Smooth muscle cell (in vitro differentiated cells): Measurements from ENCODE around the gene PXDN. TPM values are rescaled to one million over a fixed set of nuclear protein-coding genes. Genes with fewer than 3 reads are reported as not detected.
"Not testable (repeated sequence)": the region's sequence is repeated elsewhere in the genome, so short reads cannot be mapped to it uniquely, and the experiment has no call there.

Experiments used
- DNase-seq: peaks from one replicate; lab custom pipeline; 2025; ENCODE audit not compliant: unreplicated experiment; lab: John Stamatoyannopoulos, UW
- H2AFZ ChIP-seq: fragments of 200-600 bp; sonication (generic); 2 replicates; pipeline ENCODE4 v1.6.0; 2016; ENCODE audit warnings: antibody characterized with exemption, low read depth, mild to moderate bottlenecking
- H3F3A ChIP-seq: fragments of 200-600 bp; sonication (generic); 2 replicates; pipeline ENCODE4 v1.6.0; 2017; ENCODE audit warnings: antibody characterized with exemption, low read depth
- H3K27ac ChIP-seq: fragments of 200-600 bp; sonication (generic); 2 replicates; pipeline ENCODE4 v1.5.1; 2016; ENCODE audit warnings: low read depth, mild to moderate bottlenecking
- H3K27me3 ChIP-seq: fragments of 200-600 bp; sonication (generic); 2 replicates; pipeline ENCODE4 v1.6.1; 2016; ENCODE audit warnings: low read depth, mild to moderate bottlenecking
- H3K36me3 ChIP-seq: fragments of 200-600 bp; sonication (generic); 2 replicates; pipeline ENCODE4 v1.5.1; 2016; ENCODE audit warnings: low read depth
- H3K4me1 ChIP-seq: fragments of 200-600 bp; sonication (generic); 2 replicates; pipeline ENCODE4 v1.5.1; 2016; ENCODE audit warnings: low read depth
- H3K4me2 ChIP-seq: fragments of 200-600 bp; sonication (generic); 2 replicates; pipeline ENCODE4 v1.6.0; 2016; ENCODE audit warnings: mild to moderate bottlenecking
- H3K4me3 ChIP-seq: fragments of 200-600 bp; sonication (generic); 2 replicates; pipeline ENCODE4 v1.5.1; 2016; ENCODE audit warnings: mild to moderate bottlenecking
- H3K79me2 ChIP-seq: fragments of 200-600 bp; sonication (generic); 2 replicates; pipeline ENCODE4 v1.6.0; 2016; ENCODE audit warnings: low read depth, mild to moderate bottlenecking
- H3K9ac ChIP-seq: fragments of 200-600 bp; sonication (generic); 2 replicates; pipeline ENCODE4 v1.6.0; 2016; ENCODE audit warnings: low read depth
- H3K9me3 ChIP-seq: fragments of 200-600 bp; sonication (generic); replicated peaks from 2 replicates; pipeline ENCODE4 v1.5.1; 2016; ENCODE audit warnings: low read depth
- H4K20me1 ChIP-seq: fragments of 200-600 bp; sonication (generic); 2 replicates; pipeline ENCODE4 v1.6.0; 2016; ENCODE audit warnings: low read depth
- WGBS: methylation state at CpG from one replicate; pipeline ENCODE4 v1.1.7; 2016; ENCODE audit warnings: low lambda C conversion rate; 5-methylcytosine and 5-hydroxymethylcytosine counted together
- polyA plus RNA-seq: library from polyadenylated mRNA; unstranded; fragments of >200 nt; fragmentation: Nextera tagmentation; extraction: Ambion mirVana; gene quantifications from 2 replicates; pipeline ENCODE4 v1.2.1, GENCODE V29; 2016
- total RNA-seq: library from RNA; depleted of rRNA; stranded (reverse); fragments of >200 nt; gene quantifications from 2 replicates; pipeline ENCODE4 v1.2.3, GENCODE V29; 2014
- TF ChIP-seq, protein P1 (sequence below): fragments of 200-600 bp; sonication (generic); IDR thresholded peaks from 2 replicates; pipeline ENCODE4 v1.5.1; 2017; ENCODE audit warnings: borderline replicate concordance, mild to moderate bottlenecking, antibody characterized with exemption; ENCODE audit not compliant: insufficient read depth, poor library complexity, severe bottlenecking

Gene PXDN
- total and polyA plus RNA-seq, 2 experiments from 2014 or later, result 328 to 333 TPM

DNA sequence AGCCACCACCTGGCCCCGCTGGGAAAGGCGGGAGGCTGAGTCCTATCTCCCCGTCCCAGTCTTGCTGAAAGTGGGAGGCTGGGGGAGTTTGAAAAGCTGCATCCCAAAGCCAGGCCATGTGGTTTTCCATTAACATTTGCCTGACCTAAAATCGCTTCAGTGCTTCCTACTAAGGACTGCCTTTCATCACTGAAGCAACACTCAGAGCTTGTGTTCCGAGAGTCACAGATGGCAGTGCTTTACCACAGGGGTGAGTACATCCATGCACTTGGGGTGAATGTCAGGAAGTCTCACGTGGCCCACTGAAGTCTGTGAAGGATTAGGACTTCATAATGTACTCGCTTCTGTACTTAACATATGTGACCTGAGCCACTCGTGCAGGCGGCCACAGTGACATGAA is 43.3 kb downstream of the PXDN start:
- no peak overlapping the region for H3K27ac ChIP-seq
- WGBS, result 72% methylated on average over 9 of the region's 9 CpGs
- H3K79me2 ChIP-seq, result peaks cover 82% of the 10 kb centered on the region
- H4K20me1 ChIP-seq, result peaks cover 86% of the 10 kb centered on the region
- no peaks in the 10 kb centered on the region for H3K27me3 ChIP-seq
- peaks cover 12% of the 10 kb centered on the region for H3K4me1 ChIP-seq
- no peaks in the 10 kb centered on the region for H3K36me3 ChIP-seq
- no peak overlapping the region for H2AFZ ChIP-seq
- no peak overlapping the region for H3K4me2 ChIP-seq
- H3K4me3 ChIP-seq, result no peak overlapping the region
- no peak for DNase-seq
- H3K9me3 ChIP-seq, result no peaks in the 10 kb centered on the region
- peaks cover 4% of the 10 kb centered on the region for H3F3A ChIP-seq
- TF ChIP-seq, protein P1, sequence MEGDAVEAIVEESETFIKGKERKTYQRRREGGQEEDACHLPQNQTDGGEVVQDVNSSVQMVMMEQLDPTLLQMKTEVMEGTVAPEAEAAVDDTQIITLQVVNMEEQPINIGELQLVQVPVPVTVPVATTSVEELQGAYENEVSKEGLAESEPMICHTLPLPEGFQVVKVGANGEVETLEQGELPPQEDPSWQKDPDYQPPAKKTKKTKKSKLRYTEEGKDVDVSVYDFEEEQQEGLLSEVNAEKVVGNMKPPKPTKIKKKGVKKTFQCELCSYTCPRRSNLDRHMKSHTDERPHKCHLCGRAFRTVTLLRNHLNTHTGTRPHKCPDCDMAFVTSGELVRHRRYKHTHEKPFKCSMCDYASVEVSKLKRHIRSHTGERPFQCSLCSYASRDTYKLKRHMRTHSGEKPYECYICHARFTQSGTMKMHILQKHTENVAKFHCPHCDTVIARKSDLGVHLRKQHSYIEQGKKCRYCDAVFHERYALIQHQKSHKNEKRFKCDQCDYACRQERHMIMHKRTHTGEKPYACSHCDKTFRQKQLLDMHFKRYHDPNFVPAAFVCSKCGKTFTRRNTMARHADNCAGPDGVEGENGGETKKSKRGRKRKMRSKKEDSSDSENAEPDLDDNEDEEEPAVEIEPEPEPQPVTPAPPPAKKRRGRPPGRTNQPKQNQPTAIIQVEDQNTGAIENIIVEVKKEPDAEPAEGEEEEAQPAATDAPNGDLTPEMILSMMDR, result no peak
- no peak overlapping the region for H3K9ac ChIP-seq

DNA sequence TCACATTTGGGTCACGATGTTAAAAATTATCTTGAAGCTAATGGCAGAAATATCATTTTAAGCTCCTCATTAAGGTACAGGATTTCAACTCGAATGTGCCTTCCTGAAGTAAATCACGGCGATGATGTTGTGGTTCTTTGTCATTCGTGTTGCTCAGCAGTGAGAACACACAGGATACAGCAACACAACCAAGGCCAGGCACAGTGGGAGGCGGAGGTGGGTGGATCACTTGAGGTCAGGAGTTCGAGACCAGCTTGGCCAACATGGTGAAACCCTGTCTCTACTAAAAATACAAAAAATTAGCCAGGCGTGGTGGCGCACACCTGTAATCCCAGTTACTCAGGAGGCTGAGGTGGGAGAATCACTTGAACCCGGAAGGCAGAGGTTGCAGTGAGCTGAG is 43.9 kb downstream of the PXDN start:
- not testable (repeated sequence) for H3K4me2 ChIP-seq, DNase-seq, H3K36me3 ChIP-seq, H3K4me3 ChIP-seq, H3K27ac ChIP-seq, H2AFZ ChIP-seq, H3K27me3 ChIP-seq, H3K9ac ChIP-seq, H3K9me3 ChIP-seq, H3F3A ChIP-seq
- Histone ChIP-seq H4K20me1 (peaks cover 83% of the 10 kb centered on the region), H3K4me1 (peaks cover 12% of the 10 kb centered on the region), H3K79me2 (peaks cover 80% of the 10 kb centered on the region)
- WGBS, result 92% methylated on average over 10 of the region's 10 CpGs

DNA sequence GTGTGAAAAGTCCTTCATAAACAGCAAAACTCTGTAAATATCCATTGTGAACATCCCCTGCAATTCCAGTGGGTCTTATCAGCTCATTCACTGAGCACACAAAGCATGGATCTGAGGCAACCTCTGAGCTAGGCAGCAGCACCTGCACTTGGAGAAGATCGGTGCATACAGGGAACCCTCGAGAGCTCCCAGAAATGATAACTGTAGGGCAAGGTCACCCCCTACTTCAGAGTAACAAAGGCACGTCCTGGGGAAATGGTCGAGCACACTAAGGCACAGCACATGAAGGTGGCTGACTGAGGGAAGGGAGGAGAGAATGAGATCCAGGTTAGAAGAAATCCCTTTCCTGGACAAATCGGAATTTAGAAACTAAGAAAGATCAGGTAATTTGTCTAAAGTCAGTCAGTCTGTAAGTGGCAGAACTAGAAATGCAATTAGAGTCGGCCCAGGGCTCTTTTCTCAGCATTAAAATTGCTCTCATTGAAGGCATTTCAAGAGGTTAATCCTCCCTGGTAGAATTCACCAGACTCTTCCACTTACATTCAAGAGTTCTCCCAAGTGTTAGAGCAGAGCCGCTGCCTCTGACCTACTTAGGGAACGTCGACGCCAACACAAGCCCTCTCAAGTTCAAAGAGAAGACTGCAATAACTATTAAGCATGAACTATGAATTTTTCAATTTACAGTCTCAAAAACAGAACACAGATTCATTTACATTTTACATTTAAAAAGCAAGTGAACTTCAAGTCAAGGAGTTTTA is 45.9 kb downstream of the PXDN start:
- Histone ChIP-seq H3K27ac (peak overlapping the region; percentile 28), H3K4me3 (no peak overlapping the region), H3F3A (peaks cover 4% of the 10 kb centered on the region), H2AFZ (no peak overlapping the region), H3K9ac (no peak overlapping the region), H3K9me3 (no peaks in the 10 kb centered on the region), H4K20me1 (peaks cover 91% of the 10 kb centered on the region), H3K27me3 (no peaks in the 10 kb centered on the region), H3K4me2 (peak overlapping the region; percentile 21), H3K36me3 (no peaks in the 10 kb centered on the region), H3K4me1 (peaks cover 8% of the 10 kb centered on the region), H3K79me2 (peaks cover 88% of the 10 kb centered on the region)
- DNase-seq, result no peak
- TF ChIP-seq, protein P1, result no peak
- 56% methylated on average over 10 of the region's 10 CpGs for WGBS

DNA sequence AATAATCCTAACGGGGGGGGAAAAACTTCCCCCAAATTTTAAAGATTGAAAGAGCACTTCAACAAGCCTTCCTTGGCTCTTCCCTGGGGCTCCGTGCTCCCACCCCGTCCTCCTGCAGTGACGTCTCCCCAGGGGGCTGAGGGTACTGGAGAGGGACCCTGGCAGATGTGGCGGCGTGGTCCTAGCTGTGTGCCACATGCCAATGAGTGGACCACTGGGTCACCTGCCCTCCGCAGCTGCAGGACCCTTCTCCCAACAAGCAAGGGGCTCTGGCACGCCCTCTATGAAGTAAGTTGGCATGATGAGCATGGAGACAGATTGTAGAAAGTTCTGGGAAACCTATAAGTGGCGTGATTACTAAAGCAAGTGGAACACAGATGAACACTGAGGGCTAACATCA is 46.7 kb downstream of the PXDN start:
- Histone ChIP-seq H3K4me1 (peaks cover 8% of the 10 kb centered on the region), H3K27ac (no peak overlapping the region), H3K79me2 (peaks cover 94% of the 10 kb centered on the region), H3F3A (peaks cover 4% of the 10 kb centered on the region), H3K27me3 (no peaks in the 10 kb centered on the region), H3K4me3 (no peak overlapping the region), H4K20me1 (peaks cover 95% of the 10 kb centered on the region), H3K36me3 (no peaks in the 10 kb centered on the region), H3K9me3 (no peaks in the 10 kb centered on the region), H3K9ac (no peak overlapping the region), H3K4me2 (peak overlapping the region; percentile 21), H2AFZ (no peak overlapping the region)
- DNase-seq, result no peak
- WGBS, result 94% methylated on average over 9 of the region's 9 CpGs
- TF ChIP-seq, protein P1, result no peak
